GM13976 (cell line): Measurements from ENCODE around the gene DEFB123.
"Not testable (repeated sequence)": the region's sequence is repeated elsewhere in the genome, so short reads cannot be mapped to it uniquely, and the experiment has no call there.

Experiments
- DNase-seq: peaks from one replicate; pipeline ENCODE4 v3.0.0; 2012; ENCODE audit warnings: low spot score
- CTCF ChIP-seq: IDR thresholded peaks from 2 replicates; pipeline ENCODE4 v1.5.1; 2012; ENCODE audit warnings: borderline replicate concordance, mild to moderate bottlenecking; ENCODE audit not compliant: insufficient read depth; ENCODE audit errors: extremely low read depth, missing control alignments, control extremely low read depth
- in situ Hi-C: fragments of 300-500 bp; cut with MboI; formaldehyde crosslinking; loops from one replicate; pipeline ENCODE4 v1.12.0; 2022; ENCODE audit warnings: low sequenced_read_pairs, mixed read lengths, inconsistent platforms; ENCODE audit not compliant: unreplicated experiment

DEFB123 gene

GRCh38 chr20:31414381-31414780 is 26.1 kb upstream of the DEFB123 start:
- no peak for DNase-seq
- no peak for TF ChIP-seq CTCF
- in situ Hi-C loops = no loop called here

- DNase-seq = no peak
- TF ChIP-seq CTCF = no peak
- in situ Hi-C loops = no loop called here
These were observed 24.8 kb upstream of the DEFB123 start for GRCh38 chr20:31415653-31416052.

- in situ Hi-C loops = no loop called here
- no peak for TF ChIP-seq CTCF
- DNase-seq = no peak
These were observed 22.1 kb upstream of the DEFB123 start for GRCh38 chr20:31418307-31418706.

- DNase-seq = no peak
These were observed 14.6 kb upstream of the DEFB123 start for GRCh38 chr20:31425797-31426196.

GRCh38 chr20:31426891-31427551 is 13.4 kb upstream of the DEFB123 start:
- DNase-seq, in situ Hi-C loops: not testable (repeated sequence)

More at GRCh38 chr20:31425797-31426196, 14.6 kb upstream of the DEFB123 start:
- in situ Hi-C loops = no loop called here
- no peak for TF ChIP-seq CTCF

GRCh38 chr20:31427576-31427975 is 12.9 kb upstream of the DEFB123 start:
- in situ Hi-C loops, DNase-seq: not testable (repeated sequence)

GRCh38 chr20:31430568-31431115 is 9.8 kb upstream of the DEFB123 start:
- no peak for TF ChIP-seq CTCF
- in situ Hi-C loops = no loop called here
- DNase-seq = no peak

GRCh38 chr20:31446084-31446819 is 5.8 kb downstream of the DEFB123 start:
- DNase-seq = no peak
- in situ Hi-C loops = no loop called here

More at GRCh38 chr20:31446084-31446819, 5.8 kb downstream of the DEFB123 start:
- TF ChIP-seq CTCF = no peak
